RWPE1 (cell line): ENCODE data around the gene FKBP2.
A peak's percentile ranks its signal among the peaks of the same experiment; 100 is the strongest.
"Not testable (repeated sequence)": the region's sequence is repeated elsewhere in the genome, so short reads cannot be mapped to it uniquely, and the experiment has no call there.

Source experiments
- CTCF ChIA-PET: fragments of 350-600 bp; sonication (Branson Sonifier 250); formaldehyde crosslinking; extraction: SDS; loops from one replicate; lab custom pipeline; 2021; lab: Yijun Ruan, JAX
- POLR2A ChIA-PET: fragments of 400-600 bp; formaldehyde crosslinking; extraction: SDS; loops from one replicate; lab custom pipeline; 2020; ENCODE audit warnings: antibody characterized with exemption; ENCODE audit not compliant: low non-redundant PET; lab: Yijun Ruan, JAX
- DNase-seq: peaks from one replicate; pipeline ENCODE4 v3.0.0; 2012; ENCODE audit warnings: low spot score
- H3K27ac ChIP-seq: fragments of 450-650 bp; 2 replicates; pipeline ENCODE4 v1.5.1; 2017
- TF ChIP-seq, protein P1 (sequence below): fragments of 450-650 bp; conservative IDR thresholded peaks from 2 replicates; pipeline ENCODE4 v1.5.1; 2017; ENCODE audit warnings: low read depth, mild to moderate bottlenecking

Gene FKBP2

GRCh38 chr11:64245797-64246620 lies 5.1 kb downstream of the FKBP2 start:
- H3K27ac ChIP-seq = peak overlapping the region; percentile 98
- peak; percentile 91 for DNase-seq
- ChIA-PET CTCF (interaction anchor here (0.6 to 0.9 kb wide), 4 partner anchors 18 to 109 kb away, joined by 3 to 4 read pairs (median 3); no protein-coding TSS in a partner anchor), POLR2A (interaction anchor here (0.5 to 1.6 kb wide), 7 partner anchors 19 to 72 kb away, joined by 3 to 7 read pairs (median 4); no protein-coding TSS in a partner anchor)
- TF ChIP-seq, protein P1, sequence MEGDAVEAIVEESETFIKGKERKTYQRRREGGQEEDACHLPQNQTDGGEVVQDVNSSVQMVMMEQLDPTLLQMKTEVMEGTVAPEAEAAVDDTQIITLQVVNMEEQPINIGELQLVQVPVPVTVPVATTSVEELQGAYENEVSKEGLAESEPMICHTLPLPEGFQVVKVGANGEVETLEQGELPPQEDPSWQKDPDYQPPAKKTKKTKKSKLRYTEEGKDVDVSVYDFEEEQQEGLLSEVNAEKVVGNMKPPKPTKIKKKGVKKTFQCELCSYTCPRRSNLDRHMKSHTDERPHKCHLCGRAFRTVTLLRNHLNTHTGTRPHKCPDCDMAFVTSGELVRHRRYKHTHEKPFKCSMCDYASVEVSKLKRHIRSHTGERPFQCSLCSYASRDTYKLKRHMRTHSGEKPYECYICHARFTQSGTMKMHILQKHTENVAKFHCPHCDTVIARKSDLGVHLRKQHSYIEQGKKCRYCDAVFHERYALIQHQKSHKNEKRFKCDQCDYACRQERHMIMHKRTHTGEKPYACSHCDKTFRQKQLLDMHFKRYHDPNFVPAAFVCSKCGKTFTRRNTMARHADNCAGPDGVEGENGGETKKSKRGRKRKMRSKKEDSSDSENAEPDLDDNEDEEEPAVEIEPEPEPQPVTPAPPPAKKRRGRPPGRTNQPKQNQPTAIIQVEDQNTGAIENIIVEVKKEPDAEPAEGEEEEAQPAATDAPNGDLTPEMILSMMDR = no peak

- DNase-seq = not testable (repeated sequence)
- POLR2A ChIA-PET = interaction anchor here (1.5 to 1.6 kb wide), 2 partner anchors 18 to 22 kb away, joined by 3 to 7 read pairs; no protein-coding TSS in a partner anchor
- H3K27ac ChIP-seq = peak overlapping the region; percentile 98
- CTCF ChIA-PET = interaction anchor here (0.9 kb wide), 1 partner anchor 17 kb away, joined by 4 read pairs; no protein-coding TSS in a partner anchor
These were observed 5.7 kb downstream of the FKBP2 start for GRCh38 chr11:64246621-64246870.

- POLR2A ChIA-PET = interaction anchor here (1.6 kb wide), 1 partner anchor 17 kb away, joined by 3 read pairs; no protein-coding TSS in a partner anchor
- TF ChIP-seq, protein P1 = no peak
- H3K27ac ChIP-seq = peak within 1 kb of the TSS; percentile 98
- CTCF ChIA-PET = interaction anchor here (0.6 to 0.9 kb wide), 3 partner anchors 17 to 29 kb away, joined by 3 to 4 read pairs (median 4); no protein-coding TSS in a partner anchor
- peak; percentile 80 for DNase-seq
These were observed 6.2 kb downstream of the FKBP2 start, which contains the start of gene PPP1R14B for GRCh38 chr11:64246871-64247728. Gene PPP1R14B, minus strand, starts transcription at chr11:64246943. Its CDS starts 270 bp downstream, at chr11:64246673.

GRCh38 chr11:64247729-64248531 lies 7.0 kb downstream of the FKBP2 start:
- peak overlapping the region; percentile 98 for H3K27ac ChIP-seq
- ChIA-PET CTCF (interaction anchor here (0.7 kb wide), 1 partner anchor 20 kb away, joined by 3 read pairs; no protein-coding TSS in a partner anchor), POLR2A (no interaction called here)
- no peak for DNase-seq
- TF ChIP-seq, protein P1 = no peak

DNA sequence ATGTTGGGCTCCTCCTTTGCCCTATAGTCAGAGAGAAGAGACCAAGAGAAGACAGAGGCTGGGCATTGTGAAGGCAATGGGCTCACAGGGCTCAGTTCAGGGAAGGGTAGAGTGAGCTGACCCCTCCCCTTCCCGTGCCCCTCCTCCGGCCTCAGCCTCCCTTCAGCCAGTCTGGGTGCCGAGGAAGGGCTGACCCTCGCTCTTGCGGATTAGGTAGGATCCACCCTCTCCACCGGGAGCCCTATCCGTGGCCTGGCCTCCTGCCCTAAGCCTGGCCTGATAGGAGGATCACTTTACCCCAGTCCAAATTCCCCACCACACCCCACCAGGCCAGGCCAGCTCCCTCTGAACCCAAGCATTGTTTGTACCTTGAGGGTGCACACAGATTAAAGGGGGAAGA lies 7.7 kb downstream of the FKBP2 start:
- no peak for DNase-seq

DNA sequence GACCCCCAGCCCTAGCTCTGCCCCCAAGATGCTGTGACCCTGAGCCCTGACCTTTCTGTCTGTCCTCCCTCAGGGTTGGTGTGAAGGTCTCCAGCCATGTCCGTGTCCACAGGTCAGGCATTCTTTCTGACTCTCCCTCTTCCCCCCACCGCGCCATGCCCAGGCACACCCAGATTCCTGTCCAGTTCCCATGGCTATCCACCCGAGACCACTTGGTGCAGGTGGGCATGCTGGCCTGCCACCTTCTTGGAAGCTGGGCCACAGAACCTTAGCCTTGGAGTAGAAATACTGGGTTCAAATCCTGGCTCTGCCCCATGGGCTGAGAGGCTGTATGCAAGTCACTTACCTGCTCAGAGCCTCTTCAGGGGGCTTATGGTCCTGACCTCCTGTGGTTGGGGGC lies 8.1 kb downstream of the FKBP2 start:
- POLR2A ChIA-PET = interaction anchor here (0.5 kb wide), 1 partner anchor 19 kb away, joined by 3 read pairs; no protein-coding TSS in a partner anchor
- CTCF ChIA-PET = interaction anchor here (2.7 kb wide), 1 partner anchor 52 kb away, joined by 19 read pairs; no protein-coding TSS in a partner anchor
- DNase-seq = no peak
- TF ChIP-seq, protein P1 = no peak
- peak overlapping the region; percentile 98 for H3K27ac ChIP-seq

More for the DNA sequence above, 7.7 kb downstream of the FKBP2 start:
- peak overlapping the region; percentile 98 for H3K27ac ChIP-seq
- CTCF ChIA-PET = no interaction called here
- POLR2A ChIA-PET = no interaction called here
- TF ChIP-seq, protein P1 = no peak
